ENCODE results near the gene ENOSF1. TPM values are rescaled to one million over a fixed set of nuclear protein-coding genes. Genes with fewer than 3 reads are reported as not detected.
A peak's percentile ranks its signal among the peaks of the same experiment; 100 is the strongest.

The ENOSF1 gene
- polyA plus RNA-seq, 2 of the 4 experiments (the other 2 are of a cell fraction): 27.3 to 30.0 TPM

- peak in 1 of 2 experiments; percentile 12 for DNase-seq (ENCODE audit: low read depth in 1 of 2, low spot score in 1 of 2)
- peak overlapping the region; percentile 92 to 93 for H3K27ac ChIP-seq
- WGBS (ENCODE audit: missing lambda C conversion rate): 17% methylated on average over 8 of the region's 8 CpGs
- ATAC-seq: 0 out of 6 replicates have a peak, but pooled peaks of 1 of the 2 experiments have one; percentile 5
- POLR2A ChIA-PET: no interaction called here
- H3K4me2 ChIP-seq: peak overlapping the region; percentile 99
- no peaks in the 10 kb centered on the region for H3K9me3 ChIP-seq
- no peak for FAIRE-seq
- peak overlapping the region; percentile 80 for H3K4me3 ChIP-seq
- H3K4me1 ChIP-seq: peaks cover 8% of the 10 kb centered on the region; the same call in 1 of the 3 replicates
- TF ChIP-seq FOSB (CRISPR knock-in tag; IDR thresholded peaks at IDR 0.05) (no peak), SMC3 (IDR thresholded peaks at IDR 0.05) (no peak), BCL3 (IDR thresholded peaks at IDR 0.05) (no peak), RARB (CRISPR knock-in tag; IDR thresholded peaks at IDR 0.05) (no peak), MAZ (IDR thresholded peaks at IDR 0.05; ENCODE audit: borderline replicate concordance, low read depth, low read length) (no peak), ESRRA (IDR thresholded peaks at IDR 0.05; ENCODE audit: borderline replicate concordance, low read length) (no peak), EHF (CRISPR knock-in tag; IDR thresholded peaks at IDR 0.05) (no peak), HES2 (IDR thresholded peaks at IDR 0.05) (no peak), PHF8 (IDR thresholded peaks at IDR 0.05; ENCODE audit: borderline replicate concordance, low read depth) (no peak)
- CTCF ChIA-PET: interaction anchor here (1.1 to 1.3 kb wide), 2 partner anchors 96 to 119 kb away, joined by 3 to 5 read pairs; no protein-coding TSS in a partner anchor
Measured at GRCh38 chr18:711310-711656, 1.1 kb downstream of the ENOSF1 start.

GRCh38 chr18:710418-711300, 1.8 kb downstream of the ENOSF1 start:
- Histone ChIP-seq H3K4me2 (peak overlapping the region; percentile 99), H3K4me1 (peaks cover 8% of the 10 kb centered on the region; the same call in 1 of the 3 replicates), H3K9me3 (no peaks in the 10 kb centered on the region), H3K27ac (peak overlapping the region; percentile 92 to 93), H3K4me3 (peak overlapping the region; percentile 80)
- DNase-seq (ENCODE audit: low read depth in 1 of 2, low spot score in 1 of 2) (no peak), ATAC-seq (no peak), FAIRE-seq (no peak)
- ChIA-PET CTCF (interaction anchor here (1.1 to 1.4 kb wide), 3 partner anchors 96 to 120 kb away, joined by 3 to 6 read pairs (median 5); no protein-coding TSS in a partner anchor), POLR2A (no interaction called here)
- 68% methylated on average over 3 of the region's 3 CpGs for WGBS (ENCODE audit: missing lambda C conversion rate)
- TF ChIP-seq CBX2 (IDR thresholded peaks at IDR 0.05; ENCODE audit: borderline replicate concordance, low read depth) (no peak), HOXB5 (CRISPR knock-in tag; IDR thresholded peaks at IDR 0.05) (no peak), ZSCAN20 (CRISPR knock-in tag; IDR thresholded peaks at IDR 0.05) (no peak), MAZ (IDR thresholded peaks at IDR 0.05; ENCODE audit: borderline replicate concordance, low read depth, low read length) (no peak), ESRRA (IDR thresholded peaks at IDR 0.05; ENCODE audit: borderline replicate concordance, low read length) (no peak), MAX (IDR thresholded peaks at IDR 0.05) (no peak), HMGXB4 (CRISPR knock-in tag; IDR thresholded peaks at IDR 0.05; ENCODE audit: borderline replicate concordance) (no peak), CBX8 (IDR thresholded peaks at IDR 0.05) (no peak), EP300 (IDR thresholded peaks at IDR 0.05) (no peak), NFE2L2 (conservative IDR thresholded peaks at IDR 0.05; ENCODE audit: low read length) (no peak), FOXS1 (CRISPR knock-in tag; IDR thresholded peaks at IDR 0.05) (no peak), E2F6 (IDR thresholded peaks at IDR 0.05; ENCODE audit: borderline replicate concordance, low read depth) (no peak), KDM1A (IDR thresholded peaks at IDR 0.05; ENCODE audit: low read depth) (no peak), PBX3 (IDR thresholded peaks at IDR 0.05) (no peak)

Data from A549 (cell line).